Ishikawa (cell line): ENCODE measurements around the gene RREB1.

Source experiments
- CREB1 ChIP-seq: IDR thresholded peaks from 2 replicates; pipeline ENCODE4 v1.6.1; 2012; ENCODE audit warnings: low read depth
- EP300 ChIP-seq: IDR thresholded peaks from 2 replicates; pipeline ENCODE4 v1.6.1; 2012; ENCODE audit warnings: borderline replicate concordance
- NFIC ChIP-seq: IDR thresholded peaks from 2 replicates; pipeline ENCODE4 v1.6.1; 2012

DNA sequence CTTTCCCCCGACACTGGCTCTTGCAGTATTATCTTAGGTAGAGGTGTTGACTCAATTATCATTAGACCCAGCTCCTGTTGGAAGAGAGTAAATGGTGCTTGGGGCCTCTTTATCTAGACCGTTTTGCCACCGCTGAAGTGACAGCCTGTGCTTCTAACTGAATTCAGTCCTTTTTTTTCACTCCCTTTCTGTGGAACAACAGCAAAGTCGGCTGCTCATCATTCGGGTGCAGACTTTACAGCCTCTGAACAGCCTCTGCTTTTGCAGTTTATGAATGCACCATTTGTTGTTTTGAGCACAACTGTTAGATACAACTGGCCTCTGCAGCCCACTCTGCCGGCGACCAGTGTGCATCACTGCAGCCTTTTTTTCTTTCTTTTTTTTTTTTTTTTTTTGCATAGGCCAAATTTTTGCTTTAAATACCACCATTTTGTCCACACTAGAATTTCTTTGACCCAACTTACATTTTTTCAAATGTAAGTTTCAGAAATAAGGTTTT, 35.8 kb downstream of the RREB1 start:
- no peak for TF ChIP-seq EP300
- TF ChIP-seq CREB1, result no peak
- no peak for TF ChIP-seq NFIC
